Inflammatory macrophage treated with lipopolysaccharide for 1 hour (primary cell): ENCODE measurements around the gene MRPL2.
"Not testable (repeated sequence)": the region's sequence is repeated elsewhere in the genome, so short reads cannot be mapped to it uniquely, and the experiment has no call there.

Experiments used
- DNase-seq, 2 donors: peaks; one replicate each; pipeline ENCODE4 v3.0.0-alpha.2; 2020 to 2022

The MRPL2 gene

DNA sequence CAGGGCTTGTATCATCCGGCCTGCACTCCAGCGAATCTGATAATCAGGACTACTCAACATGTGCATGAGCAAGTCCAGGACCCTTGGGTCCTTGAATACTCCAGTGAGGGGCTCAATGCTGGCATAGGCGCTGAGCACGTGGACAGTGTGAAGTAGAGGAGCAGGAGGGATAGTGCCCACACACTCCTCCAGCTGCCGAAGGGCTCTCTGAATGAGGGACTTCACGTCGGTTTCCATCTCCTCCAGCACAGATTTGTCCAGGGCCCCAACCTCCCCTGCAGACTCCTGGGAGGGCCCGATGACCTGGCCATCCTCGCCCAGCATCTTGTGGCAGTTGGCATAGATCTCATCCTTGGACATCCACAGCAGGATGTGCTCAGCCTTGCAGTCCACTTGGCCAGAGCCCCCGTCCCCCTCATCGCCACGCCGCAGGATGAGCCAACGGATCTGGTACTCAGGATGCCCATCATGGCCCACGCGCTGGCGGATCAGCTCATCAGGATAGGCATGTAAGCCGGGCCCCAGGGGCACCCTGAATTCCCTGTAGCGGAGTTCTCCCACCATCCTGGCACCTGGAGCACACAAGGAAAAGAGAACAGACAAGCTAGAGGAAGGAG is 6.9 kb downstream of the MRPL2 start:
- no peak for DNase-seq

DNA sequence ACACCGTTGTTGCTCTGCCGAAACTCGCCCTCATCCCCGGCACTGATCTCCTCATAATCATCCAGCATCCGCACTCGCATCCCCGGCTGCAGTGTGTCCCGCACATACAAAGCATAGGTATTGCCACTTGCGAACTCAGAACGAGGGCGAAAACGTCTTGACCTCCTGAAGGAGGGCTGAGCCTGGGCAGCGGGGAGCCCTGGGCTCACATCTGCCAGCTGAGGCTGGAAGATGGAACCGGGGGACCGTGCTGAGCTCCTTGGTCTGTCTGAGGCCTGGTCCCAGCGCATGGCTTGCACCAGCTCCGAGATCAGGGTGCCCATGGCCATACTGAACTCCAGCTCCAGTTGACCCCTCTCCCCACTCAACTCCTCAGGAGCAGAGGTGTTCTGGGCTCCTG is 8.3 kb downstream of the MRPL2 start:
- no peak for DNase-seq

DNA sequence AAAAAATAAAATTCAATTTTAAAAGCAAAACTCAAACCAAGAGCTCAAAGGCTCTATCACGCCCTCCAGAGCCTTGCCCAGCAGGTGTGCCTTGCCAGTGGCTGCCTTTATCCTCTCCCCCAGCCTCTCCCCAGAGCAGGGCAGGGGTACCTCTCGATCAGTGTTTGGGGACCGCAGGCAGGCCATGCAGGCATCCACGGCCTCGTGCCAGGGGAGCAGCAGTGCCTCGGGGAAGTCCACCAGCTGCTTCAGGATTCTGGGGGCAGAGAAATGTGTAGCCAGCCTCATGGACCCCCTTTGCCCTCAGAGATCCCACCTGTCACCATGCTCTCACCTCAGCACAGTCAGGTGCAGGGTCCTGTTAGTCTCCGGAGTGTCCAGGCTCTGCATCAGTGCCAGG is 11.2 kb downstream of the MRPL2 start:
- no peak for DNase-seq

DNA sequence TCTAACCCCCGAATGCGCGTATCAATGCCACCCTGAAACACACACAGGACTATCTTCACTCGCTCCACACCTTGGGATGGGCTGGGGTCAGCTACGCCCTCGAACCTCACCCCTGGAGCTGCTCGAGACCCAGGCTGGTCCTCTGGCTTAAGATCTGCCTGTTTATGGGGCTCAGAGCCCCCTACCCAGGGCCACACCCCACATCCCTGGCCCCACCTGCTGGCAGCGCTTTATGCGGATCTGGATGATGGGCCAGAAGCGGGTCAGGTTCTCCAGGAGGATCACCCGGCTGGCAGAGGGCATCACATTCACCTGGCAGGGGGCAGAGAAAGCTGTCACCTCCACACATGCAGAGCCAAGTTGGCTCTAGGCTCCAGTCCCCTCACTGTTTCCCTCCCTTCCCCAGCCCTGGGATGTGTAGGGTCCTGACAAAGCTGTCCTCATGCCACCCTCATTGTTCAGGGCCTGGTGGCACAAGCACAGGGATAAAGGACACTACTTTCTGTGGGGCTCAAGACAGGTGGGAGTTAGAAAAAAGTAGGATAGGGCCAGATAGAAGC is 13.8 kb downstream of the MRPL2 start:
- no peak for DNase-seq

DNA sequence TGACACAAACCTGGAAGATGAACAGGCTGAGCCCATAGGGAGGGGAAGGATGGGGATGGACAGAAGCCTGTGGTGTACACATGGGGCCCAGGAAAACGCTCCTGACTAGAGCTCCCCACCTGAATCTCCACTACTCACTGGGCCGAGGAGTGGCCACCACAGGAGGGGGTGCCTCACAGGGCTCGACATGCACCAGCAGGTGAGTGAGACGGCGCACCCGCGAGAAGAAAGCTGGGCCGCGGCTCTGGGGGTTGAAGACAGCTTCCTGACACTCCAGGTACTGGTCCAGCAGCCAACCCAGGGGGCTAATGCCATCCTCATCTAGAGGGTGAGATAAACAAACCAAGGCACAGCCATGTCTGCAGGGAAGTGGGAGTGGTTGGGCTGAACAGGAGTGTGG is 15.9 kb downstream of the MRPL2 start:
- no peak for DNase-seq

DNA sequence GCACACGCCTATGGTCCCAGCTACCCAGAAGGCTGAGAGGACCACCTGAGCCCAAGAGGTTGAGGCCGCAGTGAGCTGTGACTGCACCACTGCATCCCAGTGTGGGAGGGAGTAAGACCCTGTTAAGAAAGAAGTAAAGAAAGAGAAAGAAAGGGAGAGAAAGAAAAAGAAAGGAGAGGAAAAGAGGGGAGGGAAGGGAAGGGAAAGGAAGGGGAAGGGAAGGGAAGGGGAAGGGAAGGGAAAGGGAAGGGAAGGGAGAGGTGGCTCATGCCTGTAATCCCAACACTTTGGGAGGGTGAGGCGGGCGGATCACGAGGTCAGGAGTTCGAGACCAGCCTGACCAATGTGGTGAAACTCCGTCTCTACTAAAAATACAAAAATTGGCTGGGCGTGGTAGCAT is 17.8 kb downstream of the MRPL2 start:
- DNase-seq = not testable (repeated sequence)

DNA sequence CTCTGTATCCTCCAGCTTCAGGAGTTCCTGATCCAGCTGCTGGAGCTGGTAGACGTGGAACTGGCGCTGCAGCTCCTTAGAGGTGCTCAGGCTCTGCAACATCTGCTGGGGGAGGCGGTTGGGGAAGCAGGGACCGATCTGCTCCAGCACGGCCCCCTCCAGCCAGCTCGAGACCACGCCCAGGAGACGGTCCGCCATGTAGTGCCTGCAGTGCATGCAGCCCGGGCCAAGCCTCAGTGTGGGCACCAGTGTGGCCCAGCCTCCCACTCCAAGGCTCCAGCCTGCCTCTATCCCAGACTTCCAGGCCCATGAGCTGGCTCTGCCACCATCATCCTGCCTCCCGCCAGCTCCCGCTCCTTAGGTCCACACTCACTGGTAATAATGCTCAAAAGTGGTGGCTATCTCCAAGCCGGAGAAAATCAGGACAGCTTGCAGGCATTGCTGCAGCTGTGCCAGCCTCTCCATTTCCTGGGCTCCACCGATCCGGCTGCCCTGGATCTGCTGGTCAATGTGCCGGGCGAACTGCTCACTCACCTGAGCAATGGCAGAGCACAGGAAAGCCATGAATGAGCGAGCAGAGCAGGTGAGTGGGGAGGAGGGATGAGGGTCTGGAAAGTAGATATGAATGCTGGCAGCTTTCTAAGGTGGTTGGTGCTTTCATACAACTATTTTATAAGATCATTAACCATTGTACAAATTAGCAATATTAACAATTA is 18.5 kb downstream of the MRPL2 start:
- no peak for DNase-seq

DNA sequence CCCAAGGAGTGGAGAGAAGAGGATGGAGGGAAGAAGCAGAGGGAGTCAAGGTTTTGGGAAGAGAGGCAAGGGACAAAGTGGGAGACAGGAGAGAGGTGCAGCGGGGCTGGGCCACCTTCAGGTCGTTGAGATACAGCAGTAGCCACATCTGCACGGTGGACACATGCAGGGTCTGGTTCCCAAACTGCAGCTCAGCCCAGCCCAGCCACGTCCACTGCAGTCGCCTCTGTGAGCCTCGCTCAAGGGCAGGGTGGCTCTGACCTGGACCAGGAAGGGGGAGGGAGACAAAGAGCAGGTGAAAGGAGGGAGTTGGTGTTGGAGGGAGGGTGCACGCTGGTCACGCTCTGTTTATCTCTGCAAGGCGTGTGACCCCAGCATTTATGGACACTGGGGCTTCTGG is 20.5 kb downstream of the MRPL2 start:
- no peak for DNase-seq

DNA sequence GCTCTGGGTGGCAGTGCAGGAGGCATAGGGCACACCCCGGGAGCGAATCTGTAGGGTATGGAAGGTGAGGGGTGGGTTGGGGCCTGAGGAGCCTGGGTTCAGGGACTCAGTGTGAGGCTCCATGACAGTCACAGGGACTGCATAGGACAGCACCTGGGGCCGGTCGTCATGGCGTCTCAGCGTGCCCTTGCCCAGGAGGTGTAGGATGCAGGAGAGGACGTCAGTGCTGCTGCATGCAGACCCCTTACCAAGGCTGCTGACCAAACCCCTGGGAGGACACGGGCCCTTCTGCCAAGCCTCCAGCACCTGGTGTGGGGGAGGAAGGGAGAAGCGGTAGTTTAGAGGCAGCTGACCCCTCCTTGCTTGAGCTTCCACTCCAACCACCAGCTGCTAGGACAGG is 21.5 kb downstream of the MRPL2 start:
- no peak for DNase-seq

DNA sequence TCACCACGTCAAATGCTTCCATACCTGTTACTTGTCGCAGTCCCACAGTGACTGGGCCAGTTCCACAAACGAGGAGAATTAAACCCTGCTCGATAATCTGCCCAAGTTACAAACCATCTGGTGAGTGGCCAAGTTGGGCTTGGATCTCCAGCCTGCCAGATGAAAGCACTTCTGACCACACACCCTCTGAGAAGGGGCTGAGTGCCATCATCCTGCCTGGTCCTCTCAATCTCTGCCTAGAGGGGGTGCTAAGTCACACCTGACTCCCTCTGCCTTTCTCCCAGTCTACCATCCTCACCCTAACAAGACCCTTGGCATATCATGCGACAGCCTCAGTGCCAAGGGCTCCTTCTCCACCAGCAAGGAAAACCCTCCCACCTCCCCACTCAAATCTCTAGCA is 22.0 kb downstream of the MRPL2 start:
- no peak for DNase-seq

DNA sequence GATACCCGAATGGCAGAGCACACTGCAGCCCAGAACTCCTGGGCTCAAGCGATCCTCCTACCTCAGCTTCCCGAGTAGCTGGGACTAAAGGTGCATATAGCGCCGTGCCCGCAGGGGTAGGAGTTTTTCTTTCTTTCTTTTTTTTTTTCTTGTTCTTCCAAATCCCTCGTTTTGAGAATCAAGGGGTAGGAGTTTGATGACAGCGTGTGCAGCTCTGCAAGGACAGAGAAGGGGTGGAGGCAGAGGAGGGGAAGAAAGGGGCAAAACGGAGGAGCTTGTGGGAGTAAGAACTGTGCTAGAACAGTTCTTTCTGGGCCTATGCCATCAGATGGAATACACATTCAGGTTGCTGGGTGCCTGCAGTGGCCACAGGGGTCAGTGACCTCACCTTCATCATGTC is 22.5 kb downstream of the MRPL2 start:
- DNase-seq = no peak

DNA sequence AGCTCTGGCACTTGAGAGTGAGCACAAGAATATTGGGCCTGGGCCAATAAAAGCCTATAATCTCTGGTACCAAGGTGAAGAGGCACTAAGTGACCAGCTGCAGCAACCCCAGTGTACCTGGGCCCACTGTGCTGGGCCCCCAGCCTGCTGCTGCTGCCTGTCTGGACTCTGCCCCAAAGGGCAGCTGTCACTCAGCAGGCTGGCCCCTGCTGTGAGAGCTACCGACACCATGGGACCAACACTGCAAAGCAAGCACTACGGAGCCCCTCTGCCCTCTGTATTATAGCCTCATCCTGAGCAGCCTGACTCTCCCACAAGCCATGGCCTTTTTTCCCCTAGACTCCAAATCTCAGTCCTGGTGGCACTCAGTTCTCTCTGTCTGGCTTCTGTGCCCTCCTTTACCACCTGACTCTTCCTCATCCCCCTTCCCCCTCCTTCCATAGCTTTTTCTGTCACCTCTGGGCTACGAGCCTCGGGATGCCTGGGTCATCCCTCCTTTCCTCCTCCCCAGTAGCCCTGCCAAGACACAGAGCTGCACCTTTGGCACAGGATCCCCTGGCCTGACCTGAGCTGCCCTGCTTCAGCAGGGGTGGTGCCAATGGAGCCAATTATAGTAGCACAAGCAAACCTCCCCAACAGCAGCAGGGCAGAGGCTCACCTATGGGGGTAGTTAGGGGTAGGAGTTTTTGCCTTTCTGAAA is 23.6 kb downstream of the MRPL2 start:
- DNase-seq = no peak

DNA sequence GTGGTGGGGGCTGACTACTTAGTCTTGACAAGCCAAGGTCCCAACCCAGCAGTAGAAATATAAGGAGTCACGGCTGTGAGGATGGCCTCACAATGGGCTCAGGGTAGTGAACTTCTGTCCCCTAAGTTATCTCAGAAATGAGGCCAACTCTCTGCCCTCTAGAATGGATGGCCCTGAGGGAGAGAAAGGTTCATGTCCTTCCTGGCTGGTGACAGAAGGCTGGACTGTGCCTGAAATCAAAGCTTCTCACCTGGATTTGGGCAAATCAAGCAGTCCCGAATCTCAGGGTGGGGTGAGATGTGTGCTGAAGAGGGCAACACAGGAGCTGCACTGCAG is 25.1 kb downstream of the MRPL2 start:
- no peak for DNase-seq

DNA sequence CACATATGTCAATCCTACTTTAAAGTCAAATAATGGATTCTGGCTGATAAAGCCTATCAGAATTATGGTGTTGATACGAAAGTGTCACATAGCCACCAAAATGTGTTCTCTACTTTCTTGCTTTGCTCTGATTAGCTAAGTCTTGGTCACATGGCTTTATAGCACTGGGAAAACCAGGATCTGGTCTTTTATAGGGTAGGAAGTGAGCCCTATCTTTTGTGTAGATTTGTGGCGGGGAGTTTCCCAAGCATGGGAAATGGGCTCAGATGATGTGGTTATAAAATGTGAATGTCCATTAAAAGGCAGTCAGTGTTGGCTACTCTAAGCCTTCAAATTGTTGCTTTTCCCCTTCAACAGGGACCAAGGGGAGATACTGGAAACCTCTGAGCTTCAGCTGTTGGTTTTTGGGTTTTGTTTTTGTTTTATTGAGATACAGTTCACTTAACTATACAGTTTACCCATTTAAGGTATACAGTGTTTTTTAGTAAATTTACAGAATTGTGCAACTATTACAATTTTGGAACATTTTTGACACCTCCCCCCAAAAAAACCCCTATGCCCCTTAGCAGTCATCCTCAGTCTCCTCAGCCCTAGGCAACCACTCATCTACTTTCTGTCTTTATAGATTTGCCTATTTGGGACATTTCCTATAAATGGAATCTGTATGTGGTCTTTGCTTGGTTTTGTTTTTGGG is 25.6 kb downstream of the MRPL2 start:
- DNase-seq = peak; percentile 43 to 63

DNA sequence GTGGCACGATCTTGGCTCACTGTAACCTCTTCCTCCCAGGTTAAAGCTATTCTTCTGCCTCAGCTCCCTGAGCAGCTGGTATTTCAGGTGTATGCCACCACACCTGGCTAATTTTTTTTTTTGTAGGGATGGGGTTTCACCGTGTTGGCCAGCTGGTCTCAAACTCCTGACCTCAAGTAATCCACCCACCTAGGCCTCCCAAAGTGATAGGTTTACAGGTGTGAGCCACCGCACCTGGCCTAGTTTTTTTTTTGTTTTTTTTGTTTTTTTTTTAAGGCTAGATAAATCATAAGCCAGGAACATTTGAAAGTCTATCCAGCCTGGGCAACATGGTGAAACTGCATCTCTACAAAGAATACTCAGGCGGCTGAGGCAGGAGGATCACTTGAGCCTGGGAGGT is 26.9 kb downstream of the MRPL2 start:
- DNase-seq = no peak

DNA sequence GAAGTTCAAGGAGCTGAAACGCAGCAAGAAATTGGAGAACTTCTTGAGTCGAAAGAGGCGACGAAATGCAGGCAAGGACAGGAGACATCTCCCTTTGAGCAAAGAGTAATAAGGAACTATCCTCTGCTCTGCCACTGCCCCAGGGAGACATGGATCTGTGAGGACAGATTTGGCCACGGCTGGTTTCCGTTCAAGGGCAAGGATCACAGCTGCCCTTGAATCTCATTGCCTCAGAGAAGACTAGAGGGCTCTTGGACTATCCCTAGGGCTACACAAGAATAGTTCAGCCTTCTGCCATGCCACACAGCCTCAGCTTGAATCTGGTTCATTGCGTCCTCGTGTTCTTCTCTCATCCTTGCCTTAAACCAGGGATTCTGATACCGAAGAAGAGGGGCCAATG is 30.1 kb downstream of the MRPL2 start:
- no peak for DNase-seq

DNA sequence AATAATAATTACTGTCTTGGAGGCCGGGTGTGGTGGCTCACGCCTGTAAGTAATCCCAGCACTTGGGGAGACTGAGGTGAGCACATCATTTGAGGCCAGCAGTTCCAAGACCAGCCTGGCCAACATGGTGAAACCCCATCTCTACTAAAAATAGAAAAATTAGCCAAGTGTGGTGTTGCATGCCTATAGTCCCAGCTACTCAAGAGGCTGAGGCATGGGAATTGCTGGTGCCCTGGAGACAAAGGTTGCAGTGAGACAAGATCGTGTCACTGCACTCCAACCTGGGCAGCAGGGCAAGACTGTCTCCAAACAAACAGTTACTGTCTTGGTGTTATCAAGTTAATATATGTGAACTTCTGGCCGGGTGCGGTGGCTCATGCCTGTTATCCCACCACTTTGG is 32.9 kb downstream of the MRPL2 start:
- no peak for DNase-seq

DNA sequence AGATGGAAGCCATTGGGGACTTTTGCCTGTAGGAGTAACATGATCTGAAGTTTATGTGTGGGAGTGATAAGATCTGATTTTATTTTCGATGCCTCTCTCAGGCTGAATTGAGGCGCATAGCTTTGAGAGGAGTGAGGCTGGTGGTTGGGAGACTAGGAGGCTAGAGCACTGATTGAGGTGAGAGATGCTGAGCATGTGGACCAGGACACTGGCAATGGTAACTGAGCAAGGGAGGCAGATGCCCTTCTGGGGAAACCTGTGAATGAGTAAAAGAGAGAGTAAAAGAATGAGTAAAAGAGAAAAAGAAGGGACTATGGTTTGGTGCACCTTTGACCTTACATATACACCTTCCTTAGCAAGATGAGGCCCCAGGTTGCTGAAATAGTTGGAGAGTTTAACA is 34.8 kb downstream of the MRPL2 start:
- DNase-seq = no peak

DNA sequence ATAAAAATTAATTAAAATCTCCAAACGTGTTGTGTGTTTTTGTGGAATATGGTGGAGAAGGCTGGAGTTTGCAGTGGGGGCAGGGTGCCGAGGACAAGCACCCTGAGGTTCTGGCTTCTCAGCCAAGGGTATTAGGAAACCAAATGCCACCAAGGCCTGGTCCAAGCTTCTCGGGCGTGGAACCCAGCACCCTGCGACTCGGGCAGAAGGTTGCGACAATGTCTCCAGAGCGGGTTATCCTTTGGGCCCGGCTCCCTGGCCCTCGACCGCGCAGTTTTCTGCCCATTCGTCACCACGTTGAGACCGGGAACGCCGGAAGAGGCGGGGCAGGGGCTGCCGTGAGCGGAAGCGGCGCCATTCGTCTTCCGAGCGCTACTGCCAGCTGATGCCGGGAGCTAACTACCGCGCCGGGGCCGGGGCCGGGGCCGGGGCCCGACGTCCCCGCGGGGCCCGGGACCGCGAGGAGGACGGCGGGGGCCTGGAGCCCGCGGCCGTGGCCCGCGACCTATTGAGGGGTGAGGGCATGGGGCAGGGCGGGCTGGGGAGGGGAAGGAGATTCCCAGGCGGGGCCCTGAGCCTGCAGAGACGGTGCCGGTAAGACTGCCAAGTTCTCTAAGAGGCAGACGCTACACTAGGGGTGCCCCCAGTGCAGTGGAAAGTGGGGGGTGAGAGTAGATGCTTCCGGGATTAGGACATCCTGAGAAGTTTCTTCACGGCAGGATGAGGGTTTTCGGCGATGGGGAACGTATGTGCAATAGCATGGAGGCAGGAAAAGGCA is 37.8 kb downstream of the MRPL2 start, which contains the start of gene RRP36:
TSS of gene RRP36 (plus strand) at position 354 of the 778 bp plus-strand sequence. CDS start at position 386, 32 bp downstream.
- DNase-seq = peak; percentile 62

DNA sequence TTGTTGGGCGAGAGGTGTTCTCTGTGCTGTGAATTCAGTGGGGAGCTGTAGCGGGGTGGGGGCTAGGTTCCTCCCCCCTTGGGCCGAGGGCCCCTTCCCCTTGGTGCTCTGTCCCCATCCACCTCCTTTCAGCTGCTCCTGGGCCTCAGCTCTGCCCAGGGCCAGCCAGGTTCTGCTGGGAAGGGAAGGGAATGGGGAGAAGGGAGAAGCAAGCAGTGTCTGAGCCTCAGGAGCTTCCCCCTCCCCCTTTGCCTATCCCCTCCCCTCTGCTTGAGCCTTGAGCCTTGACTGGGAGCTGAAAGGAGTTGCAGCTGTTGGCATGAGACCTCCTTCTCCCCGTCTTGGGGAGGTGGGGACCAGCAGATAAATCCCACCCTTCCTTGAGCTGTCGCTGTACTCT is 38.4 kb downstream of the MRPL2 start:
- DNase-seq = no peak

DNA sequence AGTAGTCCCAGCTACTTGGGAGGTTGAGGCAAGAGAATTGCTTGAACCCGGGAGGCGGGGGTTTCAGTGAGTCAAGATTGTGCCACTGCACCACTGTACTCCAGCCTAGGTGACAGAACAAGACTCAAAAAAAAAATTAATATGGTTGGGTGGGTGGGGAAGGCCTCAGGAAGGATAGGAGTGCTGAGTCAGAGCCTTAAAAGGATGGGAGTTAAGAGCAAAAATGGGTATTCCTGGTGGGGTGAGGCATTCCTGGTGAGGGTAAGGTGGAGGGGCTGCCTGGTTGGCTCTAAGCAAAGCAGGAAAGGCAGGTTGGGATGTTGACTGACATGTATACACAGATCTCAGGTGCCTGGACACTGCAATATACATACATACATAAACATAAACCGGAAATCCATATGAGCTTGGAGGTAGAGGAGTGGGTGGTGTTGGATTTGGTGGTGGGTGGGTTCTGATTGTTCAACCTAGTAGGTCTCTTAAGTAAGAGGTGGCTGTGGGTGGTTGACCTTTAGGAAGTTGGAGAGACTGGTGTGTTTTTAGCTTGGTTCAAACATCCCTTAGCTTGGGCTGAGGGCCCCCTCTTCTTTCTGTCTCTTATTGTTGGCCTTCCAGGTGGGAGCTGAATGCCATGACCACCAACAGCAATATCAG is 39.1 kb downstream of the MRPL2 start:
- DNase-seq = peak in 1 of 2 donors; percentile 16

DNA sequence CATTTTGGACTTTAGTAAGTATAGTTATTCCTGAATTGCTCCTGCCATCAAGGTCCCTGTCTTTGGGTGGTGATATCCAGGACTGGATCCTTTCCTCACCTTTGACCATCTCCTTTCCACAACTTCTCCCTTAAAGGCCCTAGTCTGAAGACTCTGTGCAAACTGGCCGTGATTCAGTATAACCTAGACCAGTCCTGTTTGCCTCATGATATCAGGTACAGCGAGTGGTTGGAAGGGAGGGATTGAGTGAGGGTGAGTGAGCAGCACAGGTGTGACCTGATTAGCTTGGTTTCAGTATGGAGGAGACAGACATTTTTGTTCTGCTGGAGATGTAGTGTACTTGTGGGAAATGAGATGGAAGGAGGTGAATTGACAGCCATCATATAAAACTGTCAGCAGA is 40.1 kb downstream of the MRPL2 start:
- no peak for DNase-seq
